ENCODE measurements around the gene ARHGEF3.

ARHGEF3 gene

GRCh38 chr3:56837196-56837955 lies 35.6 kb upstream of the ARHGEF3 start:
- Histone ChIP-seq H3K27ac (ENCODE audit: insufficient read depth in 1 of 2, low read depth in 1 of 2, low read length in 2 of 2, poor library complexity in 1 of 2, severe bottlenecking in 2 of 2) (no peak overlapping the region), H3K4me1 (ENCODE audit: control extremely low read depth in 1 of 4, control insufficient read depth in 4 of 4, insufficient read depth in 4 of 4, low read length in 3 of 4) (peaks cover 3 to 32% (median 9%) of the 10 kb centered on the region in 4 experiments), H3K9me3 (ENCODE audit: control extremely low read depth in 1 of 5, control insufficient read depth in 4 of 5, insufficient read depth in 2 of 5, low read depth in 1 of 5, low read length in 4 of 5) (no peaks in the 10 kb centered on the region), H3K36me3 (ENCODE audit: control insufficient read depth in 4 of 4, insufficient read depth in 4 of 4, low read length in 3 of 4) (no peaks in the 10 kb centered on the region), H3K4me3 (ENCODE audit: control insufficient read depth in 1 of 7, extremely low read depth in 1 of 7, insufficient read depth in 4 of 7, low read depth in 2 of 7, low read length in 6 of 7) (no peak overlapping the region), H3K27me3 (replicated peaks in 2 of 5; ENCODE audit: control insufficient read depth in 4 of 5, insufficient read depth in 5 of 5, low read length in 4 of 5) (no peaks in the 10 kb centered on the region)
- 62% methylated on average over 8 of the region's 9 CpGs for WGBS (ENCODE audit: insufficient coverage)
- ChIA-PET POLR2A (no interaction called here), CTCF (interaction anchor here (0.9 to 1.9 kb wide), 4 partner anchors 11 to 38 kb away, joined by 3 to 4 read pairs (median 3); no protein-coding TSS in a partner anchor)
- DNase-seq, result peak in 2 of 3 donors; percentile 47 to 65

DNA sequence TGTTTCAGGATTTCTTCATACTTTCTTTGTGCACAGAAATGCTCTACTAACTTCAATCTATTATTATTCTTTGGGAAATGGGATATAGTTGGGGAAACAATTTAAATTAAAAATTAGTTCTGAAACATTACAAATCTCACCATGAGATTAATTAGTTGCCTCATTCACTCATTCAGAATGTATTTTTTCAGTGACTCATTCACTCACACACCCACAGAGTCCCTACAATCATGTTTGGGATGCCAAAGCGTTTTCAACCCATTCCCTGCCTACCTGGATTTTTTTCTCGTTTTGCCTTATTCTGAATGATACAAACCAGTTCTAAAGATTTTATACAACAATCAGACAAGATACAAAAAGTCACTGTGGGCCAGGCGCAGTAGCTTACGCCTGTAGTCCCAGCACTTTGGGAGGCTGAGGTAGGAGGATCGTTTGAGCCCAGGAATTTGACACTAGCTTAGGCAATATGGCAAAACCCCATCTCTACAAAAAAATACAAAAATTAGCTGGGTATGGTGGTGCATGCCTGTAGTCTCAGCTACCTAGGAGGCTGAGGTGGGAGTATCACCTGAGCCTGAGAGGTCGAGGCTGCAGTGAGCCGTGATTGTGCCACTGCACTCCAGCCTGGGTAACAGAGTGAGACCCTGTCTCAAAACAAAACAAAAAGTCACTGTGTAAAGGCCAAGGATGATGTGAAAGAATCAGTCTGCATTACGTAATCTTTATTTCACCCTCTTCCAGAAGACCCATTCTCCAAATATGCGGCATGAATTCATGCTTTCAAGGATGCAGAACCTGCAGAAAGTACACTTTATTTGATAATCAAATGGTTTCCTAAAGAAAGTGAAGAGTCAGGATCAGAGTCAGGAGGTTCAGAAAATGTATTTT lies 34.8 kb upstream of the ARHGEF3 start:
- no peaks in the 10 kb centered on the region for H3K27me3 ChIP-seq (replicated peaks in 2 of 5; ENCODE audit: control insufficient read depth in 4 of 5, insufficient read depth in 5 of 5, low read length in 4 of 5)
- no peak for DNase-seq
- H3K36me3 ChIP-seq (ENCODE audit: control insufficient read depth in 4 of 4, insufficient read depth in 4 of 4, low read length in 3 of 4), result no peaks in the 10 kb centered on the region
- no peaks in the 10 kb centered on the region for H3K9me3 ChIP-seq (ENCODE audit: control extremely low read depth in 1 of 5, control insufficient read depth in 4 of 5, insufficient read depth in 2 of 5, low read depth in 1 of 5, low read length in 4 of 5)
- ChIA-PET POLR2A (no interaction called here), CTCF (interaction anchor here (0.7 to 1.9 kb wide), 6 partner anchors 8 to 38 kb away, joined by 3 to 4 read pairs (median 3); no protein-coding TSS in a partner anchor)
- 82% methylated on average over 5 of the region's 9 CpGs for WGBS (ENCODE audit: insufficient coverage)
- H3K4me3 ChIP-seq (ENCODE audit: control insufficient read depth in 1 of 7, extremely low read depth in 1 of 7, insufficient read depth in 4 of 7, low read depth in 2 of 7, low read length in 6 of 7), result no peak overlapping the region
- H3K27ac ChIP-seq (ENCODE audit: insufficient read depth in 1 of 2, low read depth in 1 of 2, low read length in 2 of 2, poor library complexity in 1 of 2, severe bottlenecking in 2 of 2), result no peak overlapping the region
- H3K4me1 ChIP-seq (ENCODE audit: control extremely low read depth in 1 of 4, control insufficient read depth in 4 of 4, insufficient read depth in 4 of 4, low read length in 3 of 4), result peaks cover 3 to 36% (median 9%) of the 10 kb centered on the region in 4 experiments

- POLR2A ChIA-PET, result no interaction called here
- H3K27ac ChIP-seq (ENCODE audit: insufficient read depth in 1 of 2, low read depth in 1 of 2, low read length in 2 of 2, poor library complexity in 1 of 2, severe bottlenecking in 2 of 2), result no peak overlapping the region
- WGBS (ENCODE audit: insufficient coverage), result 94% methylated on average over 5 of the region's 6 CpGs
- DNase-seq, result no peak
- H3K4me3 ChIP-seq (ENCODE audit: control insufficient read depth in 1 of 7, extremely low read depth in 1 of 7, insufficient read depth in 4 of 7, low read depth in 2 of 7, low read length in 6 of 7), result no peak overlapping the region
- H3K4me1 ChIP-seq (ENCODE audit: control extremely low read depth in 1 of 4, control insufficient read depth in 4 of 4, insufficient read depth in 4 of 4, low read length in 3 of 4), result peaks cover 3 to 36% (median 9%) of the 10 kb centered on the region in 4 experiments
- H3K27me3 ChIP-seq (replicated peaks in 2 of 5; ENCODE audit: control insufficient read depth in 4 of 5, insufficient read depth in 5 of 5, low read length in 4 of 5), result no peaks in the 10 kb centered on the region
- no peaks in the 10 kb centered on the region for H3K36me3 ChIP-seq (ENCODE audit: control insufficient read depth in 4 of 4, insufficient read depth in 4 of 4, low read length in 3 of 4)
- no peaks in the 10 kb centered on the region for H3K9me3 ChIP-seq (ENCODE audit: control extremely low read depth in 1 of 5, control insufficient read depth in 4 of 5, insufficient read depth in 2 of 5, low read depth in 1 of 5, low read length in 4 of 5)
- CTCF ChIA-PET, result interaction anchor here (0.7 to 1.5 kb wide), 3 partner anchors 9 to 37 kb away, joined by 3 to 4 read pairs (median 3); no protein-coding TSS in a partner anchor
Observed at GRCh38 chr3:56835650-56836227, 34.0 kb upstream of the ARHGEF3 start.

GRCh38 chr3:56833536-56833935 lies 31.8 kb upstream of the ARHGEF3 start:
- POLR2A ChIA-PET, result interaction anchor here (0.6 kb wide), 1 partner anchor 93 kb away, joined by 3 read pairs; no protein-coding TSS in a partner anchor

DNA sequence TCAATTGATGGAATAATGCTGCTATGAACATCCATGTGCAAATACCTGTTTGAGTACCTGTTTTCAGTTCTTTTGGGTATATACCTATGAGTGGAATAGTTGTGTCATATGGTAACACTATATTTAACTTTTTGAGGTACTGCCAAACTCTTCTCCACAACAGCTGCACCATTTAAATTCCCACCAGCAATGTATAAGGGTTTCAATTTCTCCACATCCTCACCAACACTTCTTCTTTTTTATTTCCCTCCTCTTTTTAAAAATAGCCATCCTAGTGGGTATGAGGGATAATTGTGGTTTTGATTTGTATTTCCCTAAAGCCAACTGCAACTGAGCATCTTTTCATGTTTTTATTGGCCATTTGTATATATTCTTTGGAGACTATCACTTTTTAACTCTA lies 31.3 kb upstream of the ARHGEF3 start:
- DNase-seq, result peak in 2 of 3 donors; percentile 47 to 58
- Histone ChIP-seq H3K36me3 (ENCODE audit: control insufficient read depth in 4 of 4, insufficient read depth in 4 of 4, low read length in 3 of 4) (no peaks in the 10 kb centered on the region), H3K27ac (ENCODE audit: insufficient read depth in 1 of 2, low read depth in 1 of 2, low read length in 2 of 2, poor library complexity in 1 of 2, severe bottlenecking in 2 of 2) (no peak overlapping the region), H3K27me3 (replicated peaks in 2 of 5; ENCODE audit: control insufficient read depth in 4 of 5, insufficient read depth in 5 of 5, low read length in 4 of 5) (no peaks in the 10 kb centered on the region), H3K4me1 (ENCODE audit: control extremely low read depth in 1 of 4, control insufficient read depth in 4 of 4, insufficient read depth in 4 of 4, low read length in 3 of 4) (peaks cover 3 to 29% (median 9%) of the 10 kb centered on the region in 4 experiments), H3K4me3 (ENCODE audit: control insufficient read depth in 1 of 7, extremely low read depth in 1 of 7, insufficient read depth in 4 of 7, low read depth in 2 of 7, low read length in 6 of 7) (no peak overlapping the region), H3K9me3 (ENCODE audit: control extremely low read depth in 1 of 5, control insufficient read depth in 4 of 5, insufficient read depth in 2 of 5, low read depth in 1 of 5, low read length in 4 of 5) (peaks cover 0 to 2% (median 0%) of the 10 kb centered on the region in 5 experiments)
- ChIA-PET CTCF (interaction anchor here (0.7 kb wide), 1 partner anchor 33 kb away, joined by 3 read pairs; no protein-coding TSS in a partner anchor), POLR2A (no interaction called here)

More at GRCh38 chr3:56833536-56833935, 31.8 kb upstream of the ARHGEF3 start:
- H3K4me1 ChIP-seq (ENCODE audit: control extremely low read depth in 1 of 4, control insufficient read depth in 4 of 4, insufficient read depth in 4 of 4, low read length in 3 of 4), result peaks cover 3 to 32% (median 9%) of the 10 kb centered on the region in 4 experiments
- H3K4me3 ChIP-seq (ENCODE audit: control insufficient read depth in 1 of 7, extremely low read depth in 1 of 7, insufficient read depth in 4 of 7, low read depth in 2 of 7, low read length in 6 of 7), result no peak overlapping the region
- H3K27me3 ChIP-seq (replicated peaks in 2 of 5; ENCODE audit: control insufficient read depth in 4 of 5, insufficient read depth in 5 of 5, low read length in 4 of 5), result no peaks in the 10 kb centered on the region
- WGBS (ENCODE audit: insufficient coverage), result 100% methylated on average over 1 of the region's 2 CpGs
- no peaks in the 10 kb centered on the region for H3K36me3 ChIP-seq (ENCODE audit: control insufficient read depth in 4 of 4, insufficient read depth in 4 of 4, low read length in 3 of 4)
- DNase-seq, result no peak
- peaks cover 0 to 2% (median 0%) of the 10 kb centered on the region in 5 experiments for H3K9me3 ChIP-seq (ENCODE audit: control extremely low read depth in 1 of 5, control insufficient read depth in 4 of 5, insufficient read depth in 2 of 5, low read depth in 1 of 5, low read length in 4 of 5)
- CTCF ChIA-PET, result interaction anchor here (0.7 kb wide), 1 partner anchor 32 kb away, joined by 3 read pairs; no protein-coding TSS in a partner anchor
- H3K27ac ChIP-seq (ENCODE audit: insufficient read depth in 1 of 2, low read depth in 1 of 2, low read length in 2 of 2, poor library complexity in 1 of 2, severe bottlenecking in 2 of 2), result no peak overlapping the region

GRCh38 chr3:56831572-56831971 lies 29.8 kb upstream of the ARHGEF3 start:
- Histone ChIP-seq H3K27ac (ENCODE audit: insufficient read depth in 1 of 2, low read depth in 1 of 2, low read length in 2 of 2, poor library complexity in 1 of 2, severe bottlenecking in 2 of 2) (no peak overlapping the region), H3K9me3 (ENCODE audit: control extremely low read depth in 1 of 5, control insufficient read depth in 4 of 5, insufficient read depth in 2 of 5, low read depth in 1 of 5, low read length in 4 of 5) (peaks cover 0 to 2% (median 0%) of the 10 kb centered on the region in 5 experiments), H3K4me3 (ENCODE audit: control insufficient read depth in 1 of 7, extremely low read depth in 1 of 7, insufficient read depth in 4 of 7, low read depth in 2 of 7, low read length in 6 of 7) (no peak overlapping the region), H3K4me1 (ENCODE audit: control extremely low read depth in 1 of 4, control insufficient read depth in 4 of 4, insufficient read depth in 4 of 4, low read length in 3 of 4) (peaks cover 0 to 19% (median 7%) of the 10 kb centered on the region in 4 experiments), H3K27me3 (replicated peaks in 2 of 5; ENCODE audit: control insufficient read depth in 4 of 5, insufficient read depth in 5 of 5, low read length in 4 of 5) (no peaks in the 10 kb centered on the region), H3K36me3 (ENCODE audit: control insufficient read depth in 4 of 4, insufficient read depth in 4 of 4, low read length in 3 of 4) (no peaks in the 10 kb centered on the region)
- ChIA-PET CTCF (no interaction called here), POLR2A (no interaction called here)
- DNase-seq, result no peak
- WGBS (ENCODE audit: insufficient coverage), result 97% methylated on average over 3 of the region's 3 CpGs
